K562 (cell line): ENCODE measurements around the gene MAGED1. TPM values are rescaled to one million over a fixed set of nuclear protein-coding genes. Genes with fewer than 3 reads are reported as not detected.

ENCODE experiments used
- ATAC-seq: fragments of 200-7000 bp; cut with Tn5 transposase; 3 replicates; pipeline ENCODE4 v1.9.1; 2020; ENCODE audit warnings: moderate library complexity
- BruUV-seq: library from RNA; stranded (reverse); fragments of 400-500 nt; replicated peaks from 2 replicates; lab custom pipeline; 2021; lab: Mats Ljungman, UMichigan
- CTCF ChIA-PET: fragments of 300-600 bp; formaldehyde crosslinking; extraction: SDS; loops from one replicate; lab custom pipeline; 2021; ENCODE audit warnings: low intra/inter-chr PET ratio; lab: Yijun Ruan, JAX
- POLR2A ChIA-PET: fragments of 300-600, 350-650 bp; sonication (Branson Sonifier 250); formaldehyde crosslinking; extraction: SDS; loops from one replicate; lab custom pipeline; 2021; ENCODE audit warnings: antibody characterized with exemption, inconsistent platforms; lab: Yijun Ruan, JAX
- DNase-seq, 4 experiments: peaks; one replicate each; pipeline versions ENCODE4 v3.0.0 to v3.0.0-alpha.2; 2011 to 2018; ENCODE audit warnings: low spot score in 3 of 4, mixed read lengths in 3 of 4; ENCODE audit errors: extremely low read depth in 1 of 4
- FAIRE-seq: peaks from 2 replicates; lab custom pipeline; 2011; peaks lifted over from hg19 to GRCh38; lab: Jason Lieb, UNC
- H2AFZ ChIP-seq: 2 replicates; pipeline ENCODE4 v1.6.0; 2011; ENCODE audit warnings: low read depth, low read length, control low read depth, inconsistent platforms
- H3K27ac ChIP-seq: fragments of 200-600 bp; 3 replicates; pipeline ENCODE4 v1.8.0; 2011; ENCODE audit warnings: low read depth, mild to moderate bottlenecking, control low read depth, inconsistent platforms, low read length, moderate library complexity, mixed read lengths; ENCODE audit errors: extremely low read depth
- H3K27me3 ChIP-seq, 2 experiments: fragments of 300-600 bp in 1 of 2; 2 replicates in 1 of 2; 3 replicates in 1 of 2; pipeline versions ENCODE4 v1.6.0 to v1.8.0; 2011; ENCODE audit warnings: inconsistent platforms in 2 of 2, low read length in 2 of 2, mild to moderate bottlenecking in 1 of 2, mixed read lengths in 1 of 2, moderate library complexity in 1 of 2; ENCODE audit not compliant: control insufficient read depth in 2 of 2, insufficient read depth in 2 of 2
- H3K36me3 ChIP-seq: fragments of 300-600 bp; 3 replicates; pipeline ENCODE4 v1.8.0; 2011; ENCODE audit warnings: mild to moderate bottlenecking, low read length, inconsistent platforms; ENCODE audit not compliant: control insufficient read depth, insufficient read depth
- H3K4me1 ChIP-seq, 2 experiments: fragments of 200-600 bp in 1 of 2; replicated peaks in 1 of 2; 2 replicates in 1 of 2; 3 replicates in 1 of 2; pipeline versions ENCODE4 v1.5.1 to v1.8.0; 2011; ENCODE audit warnings: inconsistent platforms in 2 of 2, low read length in 2 of 2, mild to moderate bottlenecking in 1 of 2, mixed read lengths in 1 of 2, moderate library complexity in 1 of 2; ENCODE audit not compliant: control insufficient read depth in 2 of 2, insufficient read depth in 2 of 2
- H3K4me2 ChIP-seq: 2 replicates; pipeline ENCODE4 v1.6.1; 2011; ENCODE audit warnings: low read length, control low read depth, inconsistent platforms, mixed read lengths; ENCODE audit not compliant: insufficient read depth
- H3K4me3 ChIP-seq: fragments of 200-600 bp; sonication (generic), shearing (Covaris generic); 2 replicates; pipeline ENCODE4 v1.5.1; 2016; ENCODE audit warnings: control low read depth, inconsistent platforms
- H3K79me2 ChIP-seq: fragments of 200-600 bp; 3 replicates; pipeline ENCODE4 v1.8.0; 2011; ENCODE audit warnings: low read length, inconsistent platforms; ENCODE audit not compliant: control insufficient read depth, insufficient read depth
- H3K9ac ChIP-seq, 2 experiments: 2 replicates each; pipeline versions ENCODE4 v1.6.0 to v1.6.1; 2011; ENCODE audit warnings: low read depth in 2 of 2, low read length in 2 of 2, control low read depth in 1 of 2, inconsistent platforms in 1 of 2, mild to moderate bottlenecking in 1 of 2, mixed read lengths in 1 of 2; ENCODE audit not compliant: insufficient read depth in 1 of 2
- H3K9me1 ChIP-seq: one replicate; pipeline ENCODE4 v1.6.0; 2011; ENCODE audit warnings: inconsistent platforms, mild to moderate bottlenecking, low read length, moderate library complexity; ENCODE audit not compliant: control insufficient read depth, insufficient read depth
- H3K9me3 ChIP-seq: replicated peaks from 2 replicates; pipeline ENCODE4 v1.5.1; 2011; ENCODE audit warnings: low read depth, low read length, inconsistent platforms; ENCODE audit not compliant: control insufficient read depth, insufficient read depth
- H4K20me1 ChIP-seq: replicated peaks from 2 replicates; pipeline ENCODE4 v1.6.1; 2011; ENCODE audit warnings: low read length, inconsistent platforms, mixed read lengths; ENCODE audit not compliant: control insufficient read depth, insufficient read depth
- HMGN3 ChIP-seq: IDR thresholded peaks from 2 replicates; pipeline ENCODE4 v1.6.1; 2011; ENCODE audit warnings: borderline replicate concordance, low read depth, mild to moderate bottlenecking, mixed read lengths, low read length; ENCODE audit not compliant: insufficient read length; ENCODE audit errors: extremely low read depth
- RFX1 ChIP-seq: fragments of 450-650 bp; IDR thresholded peaks from 2 replicates; pipeline ENCODE4 v1.6.1; 2016; ENCODE audit warnings: mild to moderate bottlenecking, moderate library complexity
- SP2 ChIP-seq: IDR thresholded peaks from 2 replicates; pipeline ENCODE4 v1.6.1; 2011; ENCODE audit warnings: mild to moderate bottlenecking, low read depth, low read length, moderate library complexity; ENCODE audit not compliant: poor library complexity, severe bottlenecking; ENCODE audit errors: extremely low read depth
- ZFPM2 ChIP-seq: fragments of 250-450 bp; sonication (Bioruptor Pico); IDR thresholded peaks from 2 replicates; pipeline ENCODE4 v1.5.1; 2022; ENCODE audit warnings: mild to moderate bottlenecking
- ZNF232 ChIP-seq: sonication (generic); formaldehyde crosslinking; IDR thresholded peaks from 2 replicates; pipeline ENCODE4 v1.8.0; 2022; ENCODE audit warnings: mild to moderate bottlenecking, missing genetic modification reagents
- ZNF644 ChIP-seq: fragments of 200-800 bp; sonication (Bioruptor generic); IDR thresholded peaks from 2 replicates; pipeline ENCODE4 v1.6.1; 2016; ENCODE audit warnings: low read depth, missing genetic modification characterization, missing compliant biosample characterization
- WGBS: fragments of 100-300 bp; shearing (Covaris generic); methylation state at CpG from one replicate; pipeline ENCODE4 v1.1.6; 2016; ENCODE audit warnings: low coverage, mixed read lengths; ENCODE audit not compliant: insufficient coverage; ENCODE audit errors: missing lambda C conversion rate; 5-methylcytosine and 5-hydroxymethylcytosine counted together
- in situ Hi-C: fragments of 300-500 bp; cut with MboI; formaldehyde crosslinking; loops from 4 replicates; pipeline ENCODE4 v1.15.0; 2018; ENCODE audit warnings: inconsistent platforms, mixed read lengths
- intact Hi-C: fragments of 100-400 bp; cut with micrococcal nuclease; formaldehyde crosslinking; loops from 2 replicates; pipeline ENCODE4 v1.14.2; 2022
- polyA plus RNA-seq, 8 experiments: library from polyadenylated mRNA; depleted of rRNA in 4 of 8; stranded (reverse) in 5 of 8; unstranded in 3 of 8; fragments of >200 nt; fragmentation: Nextera tagmentation in 2 of 8; fragmentation: Illumina TruSeq in 1 of 8; extraction: Ambion mirVana in 2 of 8; extraction: Trizol in 1 of 8; gene quantifications; 2 replicates each; pipeline versions ENCODE4 v1.2.1 to v1.2.3, GENCODE V29; 2011 to 2014; ENCODE audit warnings: inconsistent platforms in 1 of 8, missing spikeins in 1 of 8
- total RNA-seq, 7 experiments: library from RNA; depleted of rRNA in 6 of 7; stranded (reverse); fragments of >200 nt in 6 of 7; fragmentation: Illumina TruSeq in 2 of 7; extraction: Trizol in 2 of 7; gene quantifications; 2 replicates each; pipeline versions ENCODE4 v1.2.1 to v1.2.3, GENCODE V29; 2011 to 2021; ENCODE audit warnings: low replicate concordance in 1 of 7
- TF ChIP-seq, protein P1 (sequence below): fragments of 250-450 bp; sonication (Bioruptor Pico); IDR thresholded peaks from 2 replicates; pipeline ENCODE4 v1.4.0; 2020; ENCODE audit warnings: mild to moderate bottlenecking

MAGED1 gene
- total and polyA plus RNA-seq, 9 of the 15 experiments (the other 6 are each of a cell fraction or from before 2014, with no cell fraction given): 5.7 to 41.2 (median 12.7) TPM

DNA sequence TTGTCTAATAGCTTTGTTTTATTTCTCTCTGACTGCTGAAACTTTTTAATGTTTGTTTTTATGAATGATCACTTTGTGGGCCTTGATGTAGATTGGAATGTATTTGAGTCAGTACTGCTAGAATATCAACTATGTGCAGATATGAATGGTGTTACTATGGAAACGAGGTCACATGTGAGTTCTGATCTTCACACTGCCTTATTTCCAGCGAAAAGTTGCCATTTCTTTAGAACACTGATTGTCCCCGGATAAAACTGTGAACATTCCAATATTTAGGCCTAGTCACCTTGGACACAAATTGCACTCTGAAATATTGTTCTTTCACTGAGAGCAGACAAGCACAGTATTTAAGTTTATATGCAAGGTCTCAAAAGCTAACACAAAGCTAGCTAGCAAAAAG, 27.2 kb upstream of the MAGED1 start:
- Histone ChIP-seq H4K20me1 (no peaks in the 10 kb centered on the region), H3K9me3 (no peaks in the 10 kb centered on the region), H3K4me1 (no peaks in the 10 kb centered on the region), H2AFZ (no peak overlapping the region), H3K27ac (no peak overlapping the region), H3K9me1 (no peaks in the 10 kb centered on the region), H3K4me2 (no peak overlapping the region), H3K4me3 (no peak overlapping the region), H3K27me3 (no peaks in the 10 kb centered on the region), H3K36me3 (no peaks in the 10 kb centered on the region), H3K79me2 (no peaks in the 10 kb centered on the region; the same call in 2 of the 3 replicates), H3K9ac (no peak overlapping the region)
- intact Hi-C loops: no loop called here
- CTCF ChIA-PET: no interaction called here
- BruUV-seq: no TSS peak
- in situ Hi-C loops: no loop called here
- no peak for ATAC-seq
- 8% methylated on average over 3 of the region's 3 CpGs for WGBS
- no peak for FAIRE-seq
- POLR2A ChIA-PET: no interaction called here
- no peak for DNase-seq
- peak; percentile 59 for TF ChIP-seq RFX1
- no peak for TF ChIP-seq HMGN3

DNA sequence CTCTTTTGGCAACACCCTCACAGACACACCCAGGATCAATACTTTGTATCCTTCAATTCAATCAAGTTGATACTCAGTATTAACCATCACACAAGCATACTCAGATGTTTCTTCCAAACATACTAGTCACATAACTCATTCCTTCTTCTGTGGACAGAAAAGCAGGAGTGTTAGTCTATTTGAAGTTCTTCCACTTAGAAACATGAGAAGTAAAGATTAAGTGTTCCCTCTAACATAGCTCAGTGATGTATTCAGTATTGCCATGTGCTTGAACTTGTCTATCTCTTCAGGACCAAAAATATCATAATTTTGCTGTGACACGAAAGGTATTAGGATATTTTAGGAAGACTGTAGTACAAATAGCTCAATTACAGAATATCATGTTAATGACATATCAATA, 25.8 kb upstream of the MAGED1 start:
- Histone ChIP-seq H3K9ac (no peak overlapping the region), H3K4me3 (no peak overlapping the region), H2AFZ (no peak overlapping the region), H3K4me2 (no peak overlapping the region), H3K27ac (no peak overlapping the region), H3K27me3 (no peaks in the 10 kb centered on the region), H3K4me1 (no peaks in the 10 kb centered on the region), H3K36me3 (no peaks in the 10 kb centered on the region), H4K20me1 (no peaks in the 10 kb centered on the region), H3K9me1 (no peaks in the 10 kb centered on the region), H3K9me3 (no peaks in the 10 kb centered on the region), H3K79me2 (no peaks in the 10 kb centered on the region; the same call in 2 of the 3 replicates)
- intact Hi-C loops (no loop called here), in situ Hi-C loops (no loop called here)
- CTCF ChIA-PET: no interaction called here
- POLR2A ChIA-PET: no interaction called here
- WGBS: 38% methylated on average over 1 of the region's 1 CpG
- DNase-seq: no peak
- ATAC-seq: no peak
- no peak for FAIRE-seq
- TF ChIP-seq SP2 (no peak), ZFPM2 (CRISPR knock-in tag) (no peak), ZNF644 (no peak), ZNF232 (CRISPR knock-in tag) (no peak)
- TF ChIP-seq, protein P1, sequence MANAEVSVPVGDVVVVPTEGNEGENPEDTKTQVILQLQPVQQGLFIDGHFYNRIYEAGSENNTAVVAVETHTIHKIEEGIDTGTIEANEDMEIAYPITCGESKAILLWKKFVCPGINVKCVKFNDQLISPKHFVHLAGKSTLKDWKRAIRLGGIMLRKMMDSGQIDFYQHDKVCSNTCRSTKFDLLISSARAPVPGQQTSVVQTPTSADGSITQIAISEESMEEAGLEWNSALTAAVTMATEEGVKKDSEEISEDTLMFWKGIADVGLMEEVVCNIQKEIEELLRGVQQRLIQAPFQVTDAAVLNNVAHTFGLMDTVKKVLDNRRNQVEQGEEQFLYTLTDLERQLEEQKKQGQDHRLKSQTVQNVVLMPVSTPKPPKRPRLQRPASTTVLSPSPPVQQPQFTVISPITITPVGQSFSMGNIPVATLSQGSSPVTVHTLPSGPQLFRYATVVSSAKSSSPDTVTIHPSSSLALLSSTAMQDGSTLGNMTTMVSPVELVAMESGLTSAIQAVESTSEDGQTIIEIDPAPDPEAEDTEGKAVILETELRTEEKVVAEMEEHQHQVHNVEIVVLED (CRISPR knock-in tag): no peak
- no TSS peak for BruUV-seq
